Osteocyte (in vitro differentiated cells): Measurements from ENCODE around the gene COX7A2. TPM values are rescaled to one million over a fixed set of nuclear protein-coding genes. Genes with fewer than 3 reads are reported as not detected.

Source experiments
- DNase-seq: peaks from one replicate; pipeline ENCODE4 v3.0.0; 2021; ENCODE audit warnings: mixed read lengths; ENCODE audit not compliant: unreplicated experiment; ENCODE audit errors: extremely low spot score
- H3K27ac Mint-ChIP-seq: one replicate; pipeline ENCODE4 v1.8.0; 2021; ENCODE audit warnings: mild to moderate bottlenecking, mixed read lengths; ENCODE audit not compliant: unreplicated experiment
- H3K27me3 Mint-ChIP-seq: one replicate; pipeline ENCODE4 v1.8.0; 2021; ENCODE audit warnings: mixed read lengths; ENCODE audit not compliant: unreplicated experiment
- H3K36me3 Mint-ChIP-seq: one replicate; pipeline ENCODE4 v1.8.0; 2021; ENCODE audit warnings: mixed read lengths; ENCODE audit not compliant: unreplicated experiment
- H3K4me1 Mint-ChIP-seq: one replicate; pipeline ENCODE4 v1.8.0; 2021; ENCODE audit warnings: mixed read lengths; ENCODE audit not compliant: unreplicated experiment
- H3K4me3 Mint-ChIP-seq: one replicate; pipeline ENCODE4 v1.8.0; 2021; ENCODE audit warnings: mild to moderate bottlenecking, moderate library complexity, mixed read lengths; ENCODE audit not compliant: unreplicated experiment
- H3K9me3 Mint-ChIP-seq: one replicate; pipeline ENCODE4 v1.8.0; 2021; ENCODE audit warnings: mixed read lengths; ENCODE audit not compliant: unreplicated experiment
- total RNA-seq: library from RNA; stranded (reverse); gene quantifications from 2 replicates; pipeline ENCODE4 v1.2.1, GENCODE V29; 2021
- TF ChIP-seq, protein P1 (sequence below): fragments of 200-600 bp; sonication (generic); IDR thresholded peaks from 2 replicates; pipeline ENCODE4 v1.5.0; 2021; ENCODE audit warnings: antibody characterized with exemption, mild to moderate bottlenecking, moderate library complexity

Gene COX7A2
- total RNA-seq, 1 donor from 2014 or later = 253 TPM

GRCh38 chr6:75284632-75285282, 41.2 kb upstream of the COX7A2 start, which contains the start of gene TMEM30A:
TMEM30A (minus strand) TSS chr6:75284792; CDS start chr6:75284638, 154 bp downstream.
- Mint-ChIP-seq H3K9me3 (no peaks in the 10 kb centered on the region), H3K27ac (no peak within 1 kb of the TSS), H3K36me3 (no peaks in the 10 kb centered on the region), H3K27me3 (no peaks in the 10 kb centered on the region), H3K4me1 (peaks cover 26% of the 10 kb centered on the region), H3K4me3 (no peak within 1 kb of the TSS)
- TF ChIP-seq, protein P1, sequence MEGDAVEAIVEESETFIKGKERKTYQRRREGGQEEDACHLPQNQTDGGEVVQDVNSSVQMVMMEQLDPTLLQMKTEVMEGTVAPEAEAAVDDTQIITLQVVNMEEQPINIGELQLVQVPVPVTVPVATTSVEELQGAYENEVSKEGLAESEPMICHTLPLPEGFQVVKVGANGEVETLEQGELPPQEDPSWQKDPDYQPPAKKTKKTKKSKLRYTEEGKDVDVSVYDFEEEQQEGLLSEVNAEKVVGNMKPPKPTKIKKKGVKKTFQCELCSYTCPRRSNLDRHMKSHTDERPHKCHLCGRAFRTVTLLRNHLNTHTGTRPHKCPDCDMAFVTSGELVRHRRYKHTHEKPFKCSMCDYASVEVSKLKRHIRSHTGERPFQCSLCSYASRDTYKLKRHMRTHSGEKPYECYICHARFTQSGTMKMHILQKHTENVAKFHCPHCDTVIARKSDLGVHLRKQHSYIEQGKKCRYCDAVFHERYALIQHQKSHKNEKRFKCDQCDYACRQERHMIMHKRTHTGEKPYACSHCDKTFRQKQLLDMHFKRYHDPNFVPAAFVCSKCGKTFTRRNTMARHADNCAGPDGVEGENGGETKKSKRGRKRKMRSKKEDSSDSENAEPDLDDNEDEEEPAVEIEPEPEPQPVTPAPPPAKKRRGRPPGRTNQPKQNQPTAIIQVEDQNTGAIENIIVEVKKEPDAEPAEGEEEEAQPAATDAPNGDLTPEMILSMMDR = no peak
- peak; percentile 99 for DNase-seq

DNA sequence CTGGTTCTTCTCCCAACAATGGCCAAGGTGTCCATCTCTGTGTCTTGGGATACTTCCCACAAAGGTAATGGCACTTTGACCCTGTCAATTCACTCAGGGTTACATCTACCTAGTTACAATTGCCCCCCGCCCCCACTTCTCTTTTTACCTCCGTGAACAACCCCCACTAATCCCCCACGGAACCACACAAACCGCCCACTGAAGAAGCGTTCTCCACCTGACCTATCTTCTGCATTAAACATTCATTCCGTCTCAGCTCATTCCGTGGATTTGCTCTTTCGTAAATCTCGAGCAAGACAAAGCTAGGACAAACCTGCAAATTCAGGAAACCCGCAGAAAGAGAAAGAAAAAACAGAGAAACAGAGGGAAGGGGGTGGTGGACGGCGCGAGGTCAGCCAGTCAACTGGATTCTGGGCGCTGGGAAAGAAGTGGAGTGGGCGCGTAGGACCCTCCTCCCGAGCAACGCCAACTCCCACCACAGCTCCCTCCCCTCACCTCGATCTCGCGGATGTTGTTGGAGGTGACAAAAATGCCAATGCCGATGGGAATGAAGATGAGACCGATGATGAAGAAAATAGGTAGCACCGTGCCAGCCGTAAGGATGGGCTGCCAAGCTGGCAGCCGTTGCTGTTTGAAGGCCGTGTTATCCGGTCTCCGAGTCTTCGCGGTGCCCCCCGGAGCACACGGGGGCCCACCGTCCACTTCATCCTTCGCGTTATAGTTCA, 40.5 kb upstream of the COX7A2 start:
- peaks cover 30% of the 10 kb centered on the region for H3K4me1 Mint-ChIP-seq
- H3K27ac Mint-ChIP-seq = no peak overlapping the region
- no peaks in the 10 kb centered on the region for H3K27me3 Mint-ChIP-seq
- H3K9me3 Mint-ChIP-seq = no peaks in the 10 kb centered on the region
- no peak for DNase-seq
- no peak overlapping the region for H3K4me3 Mint-ChIP-seq
- TF ChIP-seq, protein P1 = no peak
- H3K36me3 Mint-ChIP-seq = no peaks in the 10 kb centered on the region

GRCh38 chr6:75282706-75283105, 39.1 kb upstream of the COX7A2 start:
- Mint-ChIP-seq H3K4me1 (peaks cover 38% of the 10 kb centered on the region), H3K4me3 (no peak overlapping the region), H3K9me3 (no peaks in the 10 kb centered on the region), H3K36me3 (no peaks in the 10 kb centered on the region), H3K27ac (no peak overlapping the region), H3K27me3 (no peaks in the 10 kb centered on the region)
- DNase-seq = no peak
- TF ChIP-seq, protein P1 = no peak

DNA sequence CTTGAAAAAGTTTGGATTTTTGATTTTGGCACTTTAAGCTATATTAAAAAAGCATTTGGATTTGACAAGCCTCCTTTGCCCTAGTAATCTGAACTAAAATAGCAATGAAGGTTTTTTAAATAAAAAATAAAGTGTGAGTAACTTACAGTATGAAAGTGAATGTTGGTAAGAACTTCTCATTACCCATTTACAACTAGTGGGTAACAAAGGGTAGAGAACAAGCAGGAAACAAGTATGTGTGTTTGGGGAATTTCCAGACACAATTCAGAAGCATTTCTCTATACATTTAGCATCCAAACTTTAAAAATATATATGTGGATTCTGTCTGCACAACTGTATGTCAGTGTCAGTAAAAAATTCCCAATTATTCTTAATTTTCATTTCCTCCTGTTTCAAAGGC, 38.1 kb upstream of the COX7A2 start:
- Mint-ChIP-seq H3K4me1 (peaks cover 40% of the 10 kb centered on the region), H3K27me3 (no peaks in the 10 kb centered on the region), H3K27ac (no peak overlapping the region), H3K36me3 (no peaks in the 10 kb centered on the region), H3K4me3 (peak overlapping the region; percentile 28), H3K9me3 (no peaks in the 10 kb centered on the region)
- DNase-seq = no peak
- TF ChIP-seq, protein P1 = no peak

DNA sequence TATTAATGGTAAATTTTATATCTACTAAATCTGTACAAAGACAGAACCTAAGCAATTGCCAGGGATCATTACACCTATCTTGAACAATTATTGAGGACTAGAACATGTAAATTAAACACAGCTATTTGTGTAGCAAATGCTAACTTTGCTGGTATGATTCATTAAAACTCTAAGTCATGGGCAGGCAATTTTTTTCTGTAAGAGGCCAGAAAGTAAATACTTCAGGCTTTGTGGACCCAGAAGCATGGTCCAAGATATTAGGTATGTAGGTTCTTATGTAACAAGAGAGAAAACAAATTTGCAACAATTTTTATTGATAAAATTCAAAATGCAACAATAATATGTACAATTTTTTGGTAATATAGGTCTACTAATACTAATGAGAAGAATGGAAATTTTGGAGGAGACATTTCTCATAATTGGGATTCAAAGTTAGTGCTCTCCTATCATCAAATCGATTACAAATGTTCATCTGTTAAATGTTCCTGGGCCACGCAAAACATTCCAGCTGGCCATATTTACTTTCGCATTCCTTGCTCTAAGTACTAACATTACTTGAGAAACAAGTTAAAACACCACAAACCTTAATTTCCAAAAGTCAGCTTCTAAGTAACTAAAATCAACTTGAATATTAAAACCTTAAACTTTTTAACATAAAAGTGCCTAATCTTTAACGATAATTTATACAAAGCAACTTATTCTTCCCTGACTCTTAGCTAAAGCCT, 36.7 kb upstream of the COX7A2 start:
- DNase-seq = no peak
- H3K9me3 Mint-ChIP-seq = no peaks in the 10 kb centered on the region
- TF ChIP-seq, protein P1 = no peak
- H3K36me3 Mint-ChIP-seq = no peaks in the 10 kb centered on the region
- no peak overlapping the region for H3K4me3 Mint-ChIP-seq
- peaks cover 39% of the 10 kb centered on the region for H3K4me1 Mint-ChIP-seq
- H3K27ac Mint-ChIP-seq = peak overlapping the region; percentile 6
- no peaks in the 10 kb centered on the region for H3K27me3 Mint-ChIP-seq
